ENCODE results near the gene ANKRD33B. TPM values are rescaled to one million over a fixed set of nuclear protein-coding genes. Genes with fewer than 3 reads are reported as not detected.

Gene ANKRD33B
- total and polyA plus RNA-seq, 2 experiments from 2014 or later = 2.9 to 15.4 TPM

- peaks cover 5% of the 10 kb centered on the region for H3K27me3 Mint-ChIP-seq (ENCODE audit: insufficient read depth, low read depth, poor library complexity)
- Histone ChIP-seq H4K20me1 (replicated peaks; ENCODE audit: insufficient read depth) (0 out of 2 replicates have a peak, but pooled peaks cover 4% of the 10 kb centered on the region), H3K27ac (ENCODE audit: low read depth) (no peak overlapping the region), H3F3A (replicated peaks; ENCODE audit: low read depth) (no peaks in the 10 kb centered on the region), H3K27me3 (ENCODE audit: insufficient read depth) (no peaks in the 10 kb centered on the region), H3K9me2 (ENCODE audit: insufficient read depth) (no peaks in the 10 kb centered on the region), H3K4me3 (no peak overlapping the region), H3K79me2 (replicated peaks; ENCODE audit: insufficient read depth) (peaks cover 51% of the 10 kb centered on the region), H2AFZ (no peak overlapping the region), H3K36me3 (ENCODE audit: insufficient read depth) (no peaks in the 10 kb centered on the region), H3K4me1 (ENCODE audit: insufficient read depth) (peaks cover 19% of the 10 kb centered on the region), H3K4me2 (no peak overlapping the region)
- peaks cover 50% of the 10 kb centered on the region for H3K36me3 Mint-ChIP-seq (ENCODE audit: low read depth)
- H3K9me3 Mint-ChIP-seq = no peaks in the 10 kb centered on the region
- DNase-seq (ENCODE audit: low spot score) (no peak), ATAC-seq (no peak)
- H3K4me1 Mint-ChIP-seq = peaks cover 24% of the 10 kb centered on the region
- TF ChIP-seq POLR2AphosphoS5 (IDR thresholded peaks at IDR 0.05; ENCODE audit: low read depth) = no peak
- no peak for TF ChIP-seq EZH2 (IDR thresholded peaks at IDR 0.05; ENCODE audit: low read depth, unreplicated experiment)
- TF ChIP-seq REST (IDR thresholded peaks at IDR 0.05; ENCODE audit: unreplicated experiment) = no peak
- TF ChIP-seq ZNF114 (CRISPR knock-in tag; IDR thresholded peaks at IDR 0.05) = no peak
- H3K27ac Mint-ChIP-seq = no peak overlapping the region
- no peak overlapping the region for H3K4me3 Mint-ChIP-seq
Measured at GRCh38 chr5:10644192-10644591, 80.3 kb downstream of the ANKRD33B start.

GRCh38 chr5:10645146-10645545, 81.3 kb downstream of the ANKRD33B start:
- no peak overlapping the region for H3K4me3 ChIP-seq
- peaks cover 19% of the 10 kb centered on the region for H3K4me1 ChIP-seq (ENCODE audit: insufficient read depth)
- no peaks in the 10 kb centered on the region for H3K36me3 ChIP-seq (ENCODE audit: insufficient read depth)
- DNase-seq (ENCODE audit: low spot score) (no peak), ATAC-seq (no peak)
- H3K4me1 Mint-ChIP-seq = peaks cover 22% of the 10 kb centered on the region
- peaks cover 50% of the 10 kb centered on the region for H3K79me2 ChIP-seq (replicated peaks; ENCODE audit: insufficient read depth)
- H2AFZ ChIP-seq = no peak overlapping the region
- no peaks in the 10 kb centered on the region for H3F3A ChIP-seq (replicated peaks; ENCODE audit: low read depth)
- no peaks in the 10 kb centered on the region for H3K9me3 Mint-ChIP-seq
- no peak overlapping the region for H3K27ac ChIP-seq (ENCODE audit: low read depth)
- H4K20me1 ChIP-seq (replicated peaks; ENCODE audit: insufficient read depth) = 0 out of 2 replicates have a peak, but pooled peaks cover 4% of the 10 kb centered on the region
- TF ChIP-seq EZH2 (IDR thresholded peaks at IDR 0.05; ENCODE audit: low read depth, unreplicated experiment) = no peak
- TF ChIP-seq ZNF331 (CRISPR knock-in tag; IDR thresholded peaks at IDR 0.05; ENCODE audit: low read depth) = no peak
- TF ChIP-seq ZNF462 (CRISPR knock-in tag; IDR thresholded peaks at IDR 0.05) = no peak
- TF ChIP-seq NANOG (IDR thresholded peaks at IDR 0.05; ENCODE audit: borderline replicate concordance) = no peak
- TF ChIP-seq ZNF114 (CRISPR knock-in tag; IDR thresholded peaks at IDR 0.05) = no peak
- no peak for TF ChIP-seq POLR2AphosphoS5 (IDR thresholded peaks at IDR 0.05; ENCODE audit: low read depth)
- no peak for TF ChIP-seq CTCF (conservative IDR thresholded peaks at IDR 0.05; ENCODE audit: low read depth in 2 of 2)
- no peak for TF ChIP-seq EZH2phosphoT487 (IDR thresholded peaks at IDR 0.05; ENCODE audit: unreplicated experiment)
- H3K27me3 Mint-ChIP-seq (ENCODE audit: insufficient read depth, low read depth, poor library complexity) = peaks cover 5% of the 10 kb centered on the region
- no peak overlapping the region for H3K27ac Mint-ChIP-seq
- H3K36me3 Mint-ChIP-seq (ENCODE audit: low read depth) = peaks cover 50% of the 10 kb centered on the region
- no peak overlapping the region for H3K4me3 Mint-ChIP-seq
- H3K27me3 ChIP-seq (ENCODE audit: insufficient read depth) = no peaks in the 10 kb centered on the region
- H3K4me2 ChIP-seq = no peak overlapping the region
- H3K9me2 ChIP-seq (ENCODE audit: insufficient read depth) = no peaks in the 10 kb centered on the region

Measured in GM23338 (cell line).